Measurements from ENCODE around the gene EEFSEC. TPM values are rescaled to one million over a fixed set of nuclear protein-coding genes. Genes with fewer than 3 reads are reported as not detected.

Gene EEFSEC
- total and polyA plus RNA-seq, 2 of the 8 experiments (the other 6 are each of a cell fraction or from before 2014, with no cell fraction given) = 13.1 to 19.8 TPM

- no peak; the same call in 1 of the 2 replicates for TF ChIP-seq CEBPB (IDR thresholded peaks at IDR 0.05; ENCODE audit: low read depth, low read length)
- no peak for TF ChIP-seq SIRT6 (IDR thresholded peaks at IDR 0.05; ENCODE audit: low read length)
- no peak for TF ChIP-seq MAFK (IDR thresholded peaks at IDR 0.05; ENCODE audit: low read depth, low read length)
- TF ChIP-seq SIN3A (conservative IDR thresholded peaks at IDR 0.05 in 1 of 2, IDR thresholded peaks at IDR 0.05 in 1 of 2; ENCODE audit: low read depth in 1 of 2, low read length in 2 of 2) = peak; percentile 25 to 78; a peak in 2 of 4 replicates
- TF ChIP-seq SIX5 (IDR thresholded peaks at IDR 0.05; ENCODE audit: low read depth, low read length) = no peak
- peak; percentile 49; the same call in 1 of the 2 replicates for TF ChIP-seq ATF2 (IDR thresholded peaks at IDR 0.05; ENCODE audit: low read length)
- no peak for TF ChIP-seq ATF3 (IDR thresholded peaks at IDR 0.05; ENCODE audit: insufficient read depth, low read depth, low read length)
- TF ChIP-seq JUND (IDR thresholded peaks at IDR 0.05; ENCODE audit: low read length) = no peak
- TF ChIP-seq NANOG (IDR thresholded peaks at IDR 0.05; ENCODE audit: insufficient read depth, low read depth, low read length, poor library complexity, severe bottlenecking) = no peak
- TF ChIP-seq GTF2F1 (IDR thresholded peaks at IDR 0.05; ENCODE audit: borderline replicate concordance, low read depth, low read length) = 0 out of 2 replicates have a peak, but pooled peaks have one; percentile 40
- TF ChIP-seq ZNF274 (IDR thresholded peaks at IDR 0.05; ENCODE audit: borderline replicate concordance, extremely low read depth, low read length) = no peak
- TF ChIP-seq RXRA (IDR thresholded peaks at IDR 0.05; ENCODE audit: insufficient read depth, low read depth, low read length) = no peak
- peak; percentile 43 for TF ChIP-seq ASH2L (IDR thresholded peaks at IDR 0.05; ENCODE audit: low read length)
- no peak for TF ChIP-seq NRF1 (IDR thresholded peaks at IDR 0.05; ENCODE audit: low read depth, low read length)
- no peak for TF ChIP-seq RAD21 (IDR thresholded peaks at IDR 0.05 in 1 of 2, conservative IDR thresholded peaks at IDR 0.05 in 1 of 2; ENCODE audit: low read depth in 2 of 2, low read length in 2 of 2)
- no peak for TF ChIP-seq YY1 (IDR thresholded peaks at IDR 0.05; ENCODE audit: low read depth, low read length)
These were observed 29.5 kb upstream of the EEFSEC start, which contains the start of gene RUVBL1 (continued) for GRCh38 chr3:128123538-128124368.
